CD4-positive, alpha-beta T cell treated with Interleukin-4 for 4 hours (primary cell): Measurements from ENCODE around the gene PRKG1.
"Not testable (repeated sequence)": the region's sequence is repeated elsewhere in the genome, so short reads cannot be mapped to it uniquely, and the experiment has no call there.

Experiments
- DNase-seq: peaks from one replicate; pipeline ENCODE4 v3.0.0-alpha.2; 2020

PRKG1 gene

DNA sequence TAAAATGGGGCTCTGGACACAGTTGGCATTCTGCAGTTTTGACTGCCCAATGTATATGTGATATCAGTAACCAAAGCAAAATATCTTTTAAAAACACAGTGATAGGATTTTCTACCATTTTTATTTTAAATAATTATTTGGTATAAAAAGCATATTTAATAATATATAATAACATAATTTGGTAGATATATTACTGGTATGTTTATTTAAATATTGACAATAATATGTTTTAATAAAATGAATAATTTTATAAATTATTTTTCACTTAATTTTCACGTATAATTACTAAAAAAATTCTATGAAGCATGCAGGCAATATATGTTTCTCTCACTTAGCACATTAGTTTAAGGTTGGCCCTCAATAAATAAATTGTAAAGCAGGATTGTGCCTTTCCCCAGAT lies 269.1 kb downstream of the PRKG1 start:
- DNase-seq: no peak

DNA sequence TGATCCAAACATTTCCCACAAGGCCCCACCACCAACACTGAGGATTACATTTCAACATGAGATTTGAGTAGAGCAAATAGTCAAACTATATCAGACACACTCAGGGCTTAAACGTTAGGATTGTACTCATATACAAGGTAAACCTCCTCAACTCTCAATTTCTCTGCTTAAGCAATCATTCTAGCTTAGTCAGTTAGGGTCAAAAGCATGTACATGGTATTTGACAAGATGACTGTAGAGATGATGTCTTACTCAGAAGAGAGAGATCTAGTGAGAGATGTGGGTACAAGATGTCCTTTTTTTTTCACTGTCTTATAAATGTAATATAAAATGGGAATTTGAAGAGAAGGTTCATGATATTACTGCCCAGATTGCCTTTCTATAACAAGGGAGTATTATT lies 270.1 kb downstream of the PRKG1 start:
- DNase-seq: no peak

DNA sequence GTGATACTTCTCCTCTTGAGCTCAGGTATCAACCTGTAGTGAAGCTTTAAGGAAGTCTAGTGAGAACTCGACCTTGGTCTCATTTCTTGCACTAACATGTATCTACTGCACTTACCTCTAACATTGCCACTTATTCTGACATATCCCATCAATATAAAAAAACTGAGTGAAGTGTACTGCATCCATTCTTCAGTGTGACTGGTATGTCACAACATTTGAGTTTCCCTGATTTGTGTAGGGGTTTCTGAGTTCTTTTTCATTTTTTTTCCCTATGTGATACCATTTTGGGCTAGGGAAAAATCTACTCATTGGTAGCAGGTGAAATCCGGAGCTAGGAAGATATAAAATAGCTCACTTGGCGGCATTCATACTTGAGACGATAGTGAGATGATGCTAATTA lies 274.3 kb downstream of the PRKG1 start:
- no peak for DNase-seq

DNA sequence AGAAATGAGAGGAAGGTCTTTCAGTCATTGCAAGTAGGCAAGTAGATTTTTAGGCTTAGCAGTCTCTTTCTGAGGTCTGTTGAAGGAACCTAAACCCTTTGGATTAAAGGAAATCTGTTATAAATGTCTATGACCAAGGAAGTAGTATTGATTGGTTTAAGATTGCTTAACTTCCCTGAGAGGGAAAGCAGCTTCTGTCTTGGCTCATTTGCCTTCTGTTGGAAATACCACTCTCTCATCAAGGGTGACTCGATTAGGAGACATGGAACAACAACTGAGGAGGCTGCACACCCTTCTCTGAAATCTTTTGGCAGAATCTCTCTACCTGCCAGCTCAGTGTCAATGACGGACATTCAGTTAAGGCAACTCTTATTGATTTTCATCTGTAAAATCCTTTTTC lies 282.9 kb downstream of the PRKG1 start:
- no peak for DNase-seq

DNA sequence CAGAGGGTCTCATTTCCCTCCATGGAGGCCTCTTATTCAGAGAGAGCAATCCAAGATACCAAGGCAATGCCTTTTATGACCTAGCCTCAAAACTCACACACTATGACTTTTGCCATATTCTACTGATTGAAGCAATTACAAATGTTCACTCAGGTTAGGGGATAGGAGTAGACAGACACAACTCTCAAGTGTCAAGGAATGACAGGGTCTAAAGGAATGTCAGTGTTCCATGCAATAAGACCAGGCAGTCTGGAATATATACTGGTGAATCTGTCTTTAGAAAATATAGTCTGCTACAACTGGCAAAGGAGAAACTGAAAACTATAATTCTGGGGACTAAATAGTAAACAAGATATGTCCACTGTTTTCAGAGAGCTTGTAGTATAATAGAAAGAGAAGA lies 283.9 kb downstream of the PRKG1 start:
- DNase-seq: no peak

DNA sequence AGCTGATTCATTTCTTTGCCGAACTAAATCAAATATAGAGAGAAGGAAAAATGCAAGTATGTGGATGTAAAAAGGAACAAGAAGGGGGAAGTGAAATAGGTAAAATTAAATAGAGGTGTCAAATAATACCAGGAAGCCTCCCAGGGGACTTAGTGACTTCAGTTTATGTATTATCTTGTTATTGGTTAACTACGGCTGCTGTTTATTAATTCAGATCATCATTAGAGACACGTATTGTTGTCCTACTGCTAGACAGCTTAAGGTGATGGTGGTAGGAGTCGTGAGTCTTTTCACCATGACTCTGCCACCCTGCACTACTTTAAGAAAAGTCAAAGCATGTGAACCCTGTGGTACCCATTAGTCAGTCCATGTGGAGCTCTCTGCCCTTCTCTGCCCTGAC lies 289.1 kb downstream of the PRKG1 start:
- no peak for DNase-seq

DNA sequence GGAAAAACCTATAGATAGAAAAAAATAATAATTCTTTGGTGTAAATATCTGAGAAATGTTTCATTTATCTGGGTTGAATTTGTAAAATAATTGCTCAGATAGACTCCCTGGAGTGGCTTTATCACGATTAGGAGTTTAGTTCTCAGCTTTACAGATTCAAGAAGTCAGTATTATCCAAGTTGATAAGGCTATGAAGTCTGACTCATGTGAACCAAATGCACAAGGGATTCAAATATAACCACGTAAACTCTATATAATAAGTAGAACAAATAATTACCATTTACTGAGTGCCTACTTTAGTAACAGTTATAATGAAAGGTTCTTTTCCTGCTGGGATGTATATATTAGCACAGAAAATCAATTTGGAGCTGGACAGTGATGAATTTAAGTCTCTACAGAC lies 290.4 kb downstream of the PRKG1 start:
- DNase-seq: no peak

DNA sequence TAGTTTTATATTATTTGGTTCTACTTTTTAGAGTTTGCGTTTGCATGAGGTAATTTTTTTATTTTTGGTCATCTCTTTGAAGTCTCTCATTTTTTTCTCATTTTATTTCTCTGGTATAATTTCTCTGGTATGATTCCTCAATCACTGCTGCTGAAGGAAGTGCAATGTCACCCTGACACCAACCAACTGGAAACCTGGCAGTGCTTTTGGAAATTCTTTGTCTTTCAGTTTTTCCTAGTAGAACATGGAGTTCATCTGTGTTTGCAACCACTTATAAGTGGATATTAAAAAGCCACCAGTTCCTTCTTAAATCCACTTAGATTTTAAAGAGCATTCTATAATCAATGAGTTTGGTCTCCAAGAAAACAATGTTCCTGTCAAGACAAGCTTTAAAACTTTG lies 291.8 kb downstream of the PRKG1 start:
- no peak for DNase-seq

DNA sequence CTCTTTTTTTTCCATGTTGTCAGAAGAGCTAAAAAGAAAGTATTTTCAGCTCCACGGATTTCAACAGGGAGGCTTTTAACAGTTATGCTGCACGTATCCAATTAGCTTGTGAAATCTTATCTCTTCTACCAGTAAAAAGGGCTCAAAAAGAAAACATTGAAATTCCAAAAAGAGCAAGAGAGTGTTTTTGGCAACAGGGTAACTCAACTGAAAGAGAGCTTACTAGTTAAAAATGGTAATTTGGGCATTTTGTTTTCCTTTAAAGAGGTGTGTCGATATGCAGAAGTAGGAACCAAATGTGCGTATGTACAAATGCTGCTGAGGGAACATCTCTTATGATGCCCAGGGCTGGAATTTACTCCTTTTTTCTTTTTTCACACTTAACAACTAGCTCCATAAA lies 292.8 kb downstream of the PRKG1 start:
- DNase-seq: no peak

DNA sequence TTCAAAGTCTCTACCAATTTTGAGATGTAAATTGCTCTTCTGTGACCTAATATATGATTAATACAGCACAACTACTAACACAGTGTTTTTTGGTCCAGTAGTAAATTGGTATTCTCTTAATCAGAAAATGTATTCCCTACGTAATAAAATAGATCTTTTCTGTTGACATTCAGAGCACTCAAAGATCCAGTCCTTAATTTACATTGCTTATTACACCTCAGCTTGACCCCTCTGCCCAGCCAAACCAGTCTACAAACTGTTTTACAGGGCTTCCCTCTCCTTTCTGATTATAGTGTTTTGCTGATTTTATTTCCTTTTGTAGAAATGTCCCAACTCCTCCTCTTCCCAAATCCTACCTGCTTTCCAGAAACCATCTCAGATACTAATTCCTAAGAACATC lies 293.4 kb downstream of the PRKG1 start:
- no peak for DNase-seq

DNA sequence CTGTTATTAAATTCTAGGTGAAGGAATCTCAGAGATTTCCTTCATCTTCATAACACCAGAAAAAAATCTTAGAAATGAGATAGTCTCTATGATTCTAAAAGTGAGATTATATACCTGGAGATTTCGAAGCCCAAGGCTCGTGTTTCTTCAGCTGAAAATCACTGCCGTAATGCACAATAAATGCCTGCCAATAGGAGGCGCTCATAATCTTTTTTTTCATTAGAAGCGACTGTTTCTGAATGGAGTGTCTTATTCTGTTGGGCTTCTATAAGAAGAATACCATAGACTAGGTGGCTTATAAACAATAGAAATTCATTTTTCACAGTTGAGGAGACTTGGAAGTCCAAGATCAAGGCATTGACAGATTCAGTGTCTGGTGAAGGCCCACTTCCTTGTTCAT lies 294.7 kb downstream of the PRKG1 start:
- no peak for DNase-seq

DNA sequence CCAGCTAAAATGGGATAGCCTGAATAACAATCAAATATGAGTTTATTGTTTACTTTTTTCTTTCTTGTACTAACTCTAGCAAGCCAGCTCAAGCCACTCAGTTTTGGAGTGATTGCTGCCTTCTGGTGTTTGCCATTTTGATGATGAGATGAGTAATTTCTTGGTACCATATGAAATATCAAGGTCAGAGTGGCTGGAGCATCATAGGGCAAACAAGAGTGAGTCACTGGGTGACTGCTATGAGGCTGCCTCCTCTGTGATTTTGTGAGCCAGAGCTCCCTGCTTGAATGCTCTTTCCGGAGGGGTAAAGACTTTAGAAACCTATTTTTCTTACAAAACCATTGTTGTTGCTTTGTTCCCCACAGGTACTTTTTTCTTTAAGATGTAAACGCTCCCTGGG lies 295.6 kb downstream of the PRKG1 start:
- no peak for DNase-seq

DNA sequence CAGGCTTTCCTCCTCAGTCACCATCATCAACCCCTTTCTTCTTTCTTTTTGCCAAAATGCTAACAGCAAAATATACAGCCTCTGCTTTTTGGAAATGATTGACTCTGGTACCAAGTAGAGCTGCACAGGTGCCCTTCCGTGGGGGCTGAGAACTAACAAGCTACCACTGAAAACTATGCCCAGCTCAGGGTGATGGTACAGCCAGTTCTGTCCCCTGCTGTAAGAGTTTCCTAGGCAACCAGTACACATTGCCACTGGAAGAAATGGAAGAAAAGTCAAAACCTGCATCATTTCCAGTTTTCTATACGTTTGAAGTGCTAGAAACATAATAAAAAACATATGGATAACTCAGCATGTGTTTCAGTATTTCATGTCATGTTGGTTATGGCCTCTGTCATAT lies 297.5 kb downstream of the PRKG1 start:
- no peak for DNase-seq

DNA sequence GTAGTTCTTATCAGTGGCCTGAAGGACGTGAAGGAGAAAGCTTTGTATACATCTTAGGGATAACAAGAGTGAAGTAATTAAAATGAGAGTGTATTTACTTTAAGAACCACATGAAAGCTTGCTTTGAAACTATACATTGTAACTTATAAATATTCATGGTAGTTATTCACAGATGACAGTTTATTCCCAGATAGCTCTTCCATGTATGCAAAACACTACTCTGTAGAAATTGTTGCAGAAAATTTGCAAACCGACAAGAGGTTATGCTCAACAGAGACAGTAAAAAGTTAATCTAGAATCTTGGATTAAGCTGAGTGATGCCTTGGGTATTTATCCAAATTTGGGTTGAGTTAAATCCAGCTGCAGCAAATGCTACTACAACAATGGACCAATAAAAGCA lies 301.5 kb downstream of the PRKG1 start:
- no peak for DNase-seq

DNA sequence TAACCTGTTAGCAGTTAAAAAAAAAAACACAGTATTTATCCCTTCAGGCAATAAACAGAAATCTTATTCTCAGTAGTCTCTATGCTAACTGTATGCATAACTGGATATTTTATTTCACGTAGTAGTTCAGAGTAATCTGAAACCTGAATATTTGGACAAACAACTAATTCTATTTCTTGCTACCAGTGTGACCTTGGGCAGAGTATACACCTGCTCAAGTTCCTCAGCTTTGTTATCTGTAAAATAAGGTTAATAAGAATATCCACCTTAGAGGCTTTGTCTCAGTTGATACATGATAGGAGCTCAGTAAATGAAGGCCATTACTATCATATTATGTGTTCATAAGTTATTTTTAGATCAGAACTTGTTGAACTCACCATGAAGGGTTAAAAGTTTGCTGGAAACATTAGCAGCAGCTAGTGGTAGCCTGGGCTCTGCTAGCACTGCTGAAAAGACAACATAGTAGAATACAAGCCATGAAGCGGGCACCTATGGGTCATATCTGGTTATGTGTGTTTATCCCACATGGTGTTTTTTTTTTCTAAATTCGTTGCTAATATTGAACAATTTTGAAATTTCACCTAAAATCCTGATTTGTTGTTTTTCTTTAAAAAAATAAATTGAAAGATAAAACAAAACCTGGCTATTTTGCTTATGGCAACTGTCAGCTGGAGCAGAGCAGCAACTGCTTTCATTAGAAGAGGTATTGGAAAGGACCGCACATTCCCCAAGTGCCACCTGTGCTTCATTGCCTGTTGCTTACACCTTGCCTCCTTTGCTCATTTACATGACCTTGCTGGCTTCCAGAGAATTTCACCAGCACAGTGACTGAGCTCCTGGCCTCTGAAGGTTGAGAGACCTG lies 303.0 kb downstream of the PRKG1 start:
- no peak for DNase-seq

DNA sequence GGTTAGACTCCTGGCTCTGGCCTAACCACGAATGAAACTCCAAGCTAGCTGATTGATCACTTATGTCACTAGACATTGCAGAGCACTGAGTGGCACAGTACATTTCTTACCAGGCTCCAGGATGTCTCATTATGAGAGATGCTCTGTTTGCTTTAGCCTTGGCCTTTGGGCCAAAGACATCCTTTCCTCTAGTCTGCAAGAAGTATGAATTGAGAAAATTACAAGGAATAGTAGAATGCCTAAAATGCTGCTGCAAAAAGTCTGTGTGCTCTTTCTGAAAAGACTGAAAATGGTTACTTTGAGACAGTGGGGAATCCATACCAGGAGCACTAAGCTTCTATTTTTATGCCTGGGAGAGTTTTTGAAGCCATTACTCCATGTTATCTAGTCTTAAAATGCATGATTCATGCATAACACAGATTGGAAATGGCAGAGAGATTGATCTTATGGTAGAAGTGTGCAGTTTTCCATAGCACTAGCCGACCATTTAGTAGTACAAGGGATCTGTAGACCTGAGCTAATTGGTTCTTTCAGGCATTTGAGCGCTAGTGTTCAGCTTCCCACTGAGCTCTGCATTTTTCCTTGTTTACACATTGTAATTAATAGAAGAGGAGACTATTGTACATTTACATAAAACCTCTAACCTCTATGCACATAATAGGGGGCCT lies 303.8 kb downstream of the PRKG1 start:
- no peak for DNase-seq

DNA sequence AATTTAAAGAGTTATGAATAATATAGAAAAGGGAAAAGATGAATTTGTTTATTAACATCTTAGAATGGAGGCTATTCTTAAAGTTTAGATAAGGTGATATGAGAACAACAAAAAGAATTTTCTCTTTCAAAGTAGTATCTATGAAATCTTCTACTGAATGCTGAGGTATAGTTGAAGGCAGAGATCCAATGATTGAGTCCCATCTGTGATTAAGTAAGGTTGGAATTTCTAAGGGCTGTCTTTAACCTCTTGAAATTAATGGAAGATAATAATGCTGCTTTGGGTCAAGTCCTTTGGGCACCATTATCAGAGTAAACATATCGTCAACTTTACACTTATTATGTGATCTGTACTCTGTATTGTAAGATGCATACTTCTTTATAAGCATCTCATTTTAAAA lies 307.9 kb downstream of the PRKG1 start:
- DNase-seq: no peak

DNA sequence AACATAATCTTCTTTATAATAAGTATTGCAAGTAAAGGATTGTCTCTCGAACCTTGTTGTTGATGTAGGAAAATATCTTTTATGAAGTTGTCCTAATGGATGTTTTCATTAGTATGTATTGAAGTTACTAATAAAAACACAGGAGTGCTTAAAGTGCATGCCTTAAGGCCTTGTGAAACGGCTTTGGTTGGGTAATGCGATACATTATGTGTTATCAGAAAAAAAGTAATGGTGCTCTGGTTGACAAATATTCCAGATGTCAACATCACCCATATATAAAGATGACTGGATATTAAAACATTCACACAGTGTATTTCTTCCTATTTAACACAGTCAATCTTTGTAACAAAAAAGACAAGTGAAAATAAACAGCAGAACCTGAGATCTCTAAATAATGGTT lies 310.7 kb downstream of the PRKG1 start:
- no peak for DNase-seq

DNA sequence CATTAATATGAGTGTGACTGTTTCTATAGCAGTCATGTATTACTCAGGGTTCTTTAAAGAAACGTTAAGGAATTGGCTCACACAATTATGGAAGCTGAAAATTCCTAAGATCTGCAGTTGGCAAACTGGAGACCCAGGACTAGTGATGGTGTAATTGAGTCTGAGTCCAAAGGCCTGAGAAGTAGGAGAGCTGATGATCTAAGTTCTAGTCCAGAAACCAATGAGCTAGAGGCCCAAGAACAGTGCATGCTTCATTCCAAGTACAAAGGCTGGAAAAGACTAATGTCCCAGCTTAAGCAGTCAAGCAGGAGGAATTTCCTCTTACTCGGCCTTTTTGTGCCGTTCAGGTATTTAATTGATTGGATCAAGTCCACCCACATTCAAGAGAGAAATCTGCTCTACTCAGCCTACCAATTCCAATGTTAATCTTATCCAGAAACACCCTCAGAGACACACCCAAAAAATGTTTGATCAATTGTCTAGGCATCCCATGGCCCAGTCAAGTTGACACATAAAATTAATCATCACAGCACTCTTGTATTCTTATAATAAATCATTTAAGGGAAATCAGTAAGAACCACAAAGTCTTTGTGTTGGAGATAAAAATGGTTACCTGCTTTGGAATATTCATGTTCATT lies 312.1 kb downstream of the PRKG1 start:
- DNase-seq: no peak

DNA sequence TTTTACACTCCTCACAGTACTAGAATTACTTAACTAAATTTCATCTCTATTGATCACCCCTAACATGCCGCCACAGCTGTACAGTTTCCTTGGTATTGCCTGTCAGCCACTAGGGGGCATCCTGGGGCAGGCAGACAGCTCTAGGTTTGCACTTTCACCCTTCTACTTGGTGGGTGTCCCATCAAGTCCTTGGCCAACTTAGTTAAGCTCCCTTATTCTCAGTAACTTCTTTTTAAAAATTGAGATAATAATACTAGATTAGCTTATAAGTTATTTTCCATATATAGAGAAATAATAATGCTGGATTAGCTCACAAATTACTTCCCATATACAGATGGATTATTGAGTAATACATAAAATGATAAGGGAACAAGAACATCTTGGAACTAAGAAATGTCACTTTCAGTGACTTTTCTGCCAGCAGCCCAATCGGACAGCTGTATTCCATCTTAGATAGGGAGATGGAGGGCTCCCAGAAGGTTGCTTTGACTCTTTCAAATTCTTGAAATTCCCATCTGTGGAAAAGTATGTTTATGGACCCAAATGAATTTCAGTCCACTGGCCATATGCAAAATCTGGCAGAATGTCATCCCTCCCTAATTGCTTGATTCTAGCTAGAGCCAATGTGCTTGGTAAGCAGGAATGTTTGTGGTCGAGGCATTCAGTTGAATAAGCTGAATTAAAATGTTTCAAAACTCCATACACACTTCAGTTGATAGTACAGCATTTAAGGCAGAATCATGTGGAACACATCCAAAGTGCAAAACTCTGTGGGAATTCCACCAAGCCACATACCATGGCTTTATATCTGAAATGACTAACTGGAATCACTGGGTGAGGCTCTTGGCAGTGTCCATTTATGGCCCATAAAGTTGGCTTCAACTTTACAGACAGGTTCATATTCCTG lies 315.4 kb downstream of the PRKG1 start:
- peak; percentile 19 for DNase-seq

DNA sequence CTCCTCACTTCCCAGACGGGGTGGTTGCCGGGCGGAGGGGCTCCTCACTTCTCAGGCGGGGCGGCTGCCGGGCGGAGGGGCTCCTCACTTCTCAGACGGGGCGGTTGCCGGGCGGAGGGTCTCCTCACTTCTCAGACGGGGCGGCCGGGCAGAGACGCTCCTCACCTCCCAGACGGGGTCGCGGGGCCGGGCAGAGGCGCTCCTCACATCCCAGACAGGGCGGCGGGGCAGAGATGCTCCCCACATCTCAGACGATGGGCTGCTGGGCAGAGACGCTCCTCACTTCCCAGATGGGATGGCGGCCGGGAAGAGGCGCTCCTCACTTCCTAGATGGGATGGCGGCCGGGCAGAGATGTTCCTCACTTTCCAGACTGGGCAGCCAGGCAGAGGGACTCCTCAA lies 318.7 kb downstream of the PRKG1 start:
- DNase-seq: not testable (repeated sequence)

DNA sequence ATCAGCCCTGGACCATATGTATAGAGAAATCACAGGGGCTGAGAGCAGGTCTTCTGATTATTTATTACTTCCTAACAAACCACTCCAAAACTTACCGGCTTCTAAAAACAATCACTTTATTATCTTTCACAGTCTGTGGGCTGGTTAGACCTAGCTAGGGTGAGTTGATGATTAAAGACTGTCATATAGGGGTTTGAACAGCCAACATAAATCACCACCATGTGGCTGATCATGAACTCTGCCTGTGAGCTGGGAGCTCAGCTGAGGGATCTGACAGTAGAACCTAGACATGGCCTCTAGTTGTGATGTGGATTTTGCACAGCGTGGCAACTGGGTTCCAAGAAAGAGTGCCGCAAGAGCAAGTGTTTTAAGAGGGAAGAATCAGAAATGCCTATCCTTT lies 319.8 kb downstream of the PRKG1 start:
- DNase-seq: no peak

DNA sequence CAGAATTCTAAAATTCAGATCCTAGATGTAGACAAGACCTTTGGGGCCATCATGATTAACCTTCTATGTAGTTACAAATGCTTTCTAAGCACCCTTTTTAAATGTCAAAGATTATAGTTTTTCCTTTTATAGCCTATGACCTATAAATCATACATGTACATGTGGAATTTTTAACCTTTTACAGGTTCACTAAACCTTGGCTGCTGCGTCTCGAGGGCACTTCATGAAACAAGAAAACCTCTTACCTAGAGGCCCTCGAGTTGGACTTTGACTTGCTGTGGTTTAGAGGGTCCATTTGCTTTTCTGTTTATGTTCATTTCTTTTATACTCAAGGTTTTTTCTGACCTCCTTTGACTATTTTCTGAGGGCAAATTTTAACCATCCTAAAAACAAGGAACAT lies 323.0 kb downstream of the PRKG1 start:
- DNase-seq: no peak
